Psoas muscle (tissue), 8 donors: ENCODE measurements around the gene LAMA3. TPM values are rescaled to one million over a fixed set of nuclear protein-coding genes. Genes with fewer than 3 reads are reported as not detected.

Experiments used
- ATAC-seq, 4 donors: fragments of 200-7000 bp; cut with Tn5 transposase; one replicate each; pipeline ENCODE4 v1.9.1; 2020; ENCODE audit warnings: moderate library complexity in 3 of 4, mild to moderate bottlenecking in 2 of 4
- DNase-seq, 2 donors: peaks; one replicate each; pipeline ENCODE4 v3.0.0-alpha.2; 2020
- H3K27ac ChIP-seq: fragments of 200-600 bp; one replicate; pipeline ENCODE4 v1.8.0; 2022
- H3K27me3 ChIP-seq, 3 donors: fragments of 200-600 bp in 1 of 3; one replicate each; pipeline versions ENCODE4 v1.6.1 to v1.8.0; 2013 to 2022; ENCODE audit warnings: low read length in 2 of 3, mild to moderate bottlenecking in 2 of 3, moderate library complexity in 1 of 3; ENCODE audit not compliant: insufficient read depth in 3 of 3
- H3K36me3 ChIP-seq, 2 donors: fragments of 200-600 bp in 1 of 2; one replicate each; pipeline versions ENCODE4 v1.6.1 to v1.8.0; 2013 to 2022; ENCODE audit warnings: low read depth in 1 of 2, mild to moderate bottlenecking in 1 of 2, moderate library complexity in 1 of 2; ENCODE audit not compliant: insufficient read depth in 1 of 2
- H3K4me1 ChIP-seq: fragments of 200-600 bp; one replicate; pipeline ENCODE4 v1.8.0; 2022
- H3K4me3 ChIP-seq: fragments of 200-600 bp; one replicate; pipeline ENCODE4 v1.8.0; 2022; ENCODE audit warnings: mild to moderate bottlenecking
- H3K9me3 ChIP-seq: fragments of 200-600 bp; one replicate; pipeline ENCODE4 v1.8.0; 2022
- CTCF ChIP-seq: fragments of 200-600 bp; IDR thresholded peaks from one replicate; pipeline ENCODE4 v1.8.0; 2022; ENCODE audit warnings: antibody characterized with exemption
- WGBS, 3 donors: extraction: QIAGEN DNeasy Blood & Tissue Kit; methylation state at CpG; one replicate each; pipeline versions ENCODE4 v1.1.6 to v1.1.7; 2013; 5-methylcytosine and 5-hydroxymethylcytosine counted together
- intact Hi-C, 2 donors: fragments of 100-400 bp; cut with DNase I; formaldehyde crosslinking; loops; one replicate each; pipeline versions ENCODE4 v1.11.0 to v1.14.2; 2022
- polyA plus RNA-seq, 3 donors: library from polyadenylated mRNA; stranded (reverse); fragments of 200-250 nt; gene quantifications; one replicate each; pipeline ENCODE4 v1.2.3, GENCODE V29; 2013
- total RNA-seq, 4 donors: library from RNA; stranded (reverse); fragmentation: NEBNext Ultra II Directional in 2 of 4; extraction: Animal tissue kit (Norgen Biotek cat#: 25700) in 2 of 4; gene quantifications; one replicate each; pipeline versions ENCODE4 v1.2.1 to v1.2.4, GENCODE V29; 2021 to 2023
- donor health status: healthy with polysubstance abuse.
- donor health status: DM: no; HTN: no; CAD: no; lungs with moderate emphysema.
- donor health status: Bipolar disorder and iron deficiency.
- donor health status: healthy.
- donor health status: DM: yes; HTN: yes; CAD: no.
- donor health status: DM: no; HTN: no; CAD: no.
- donor health status: DM: no; HTN: no; CAD: no.
- donor health status: DM: yes; HTN: yes; CAD: no.

LAMA3 gene
- total and polyA plus RNA-seq, 7 donors, result 0.49 to 4.2 (median 1.8) TPM

GRCh38 chr18:23721696-23722480, 32.6 kb downstream of the LAMA3 start:
- H3K4me1 ChIP-seq, result no peaks in the 10 kb centered on the region
- no peak for ATAC-seq
- H3K27me3 ChIP-seq, result no peaks in the 10 kb centered on the region
- no peaks in the 10 kb centered on the region for H3K9me3 ChIP-seq
- intact Hi-C loops, result loop anchor here in 1 of 2 donors (10.0 kb wide), 1 partner anchor 63 kb away; no protein-coding TSS in a partner anchor
- H3K4me3 ChIP-seq, result no peak overlapping the region
- DNase-seq, result no peak
- no peaks in the 10 kb centered on the region for H3K36me3 ChIP-seq
- 41 to 51% (median 44%) methylated on average over 4 of the region's 4 CpGs for WGBS, 3 donors
- H3K27ac ChIP-seq, result no peak overlapping the region
- no peak for TF ChIP-seq CTCF

- no peak overlapping the region for H3K27ac ChIP-seq
- WGBS, 3 donors, result 61 to 63% (median 63%) methylated on average over 3 of the region's 3 CpGs
Observed at GRCh38 chr18:23722646-23723045, 33.4 kb downstream of the LAMA3 start.

GRCh38 chr18:23723121-23723520, 33.9 kb downstream of the LAMA3 start:
- intact Hi-C loops, result loop anchor here in 1 of 2 donors (10.0 kb wide), 1 partner anchor 62 kb away; no protein-coding TSS in a partner anchor
- H3K36me3 ChIP-seq, result no peaks in the 10 kb centered on the region
- no peaks in the 10 kb centered on the region for H3K27me3 ChIP-seq
- ATAC-seq (no peak), DNase-seq (no peak)
- WGBS, 3 donors, result 84 to 89% (median 85%) methylated on average over 2 of the region's 2 CpGs
- no peaks in the 10 kb centered on the region for H3K9me3 ChIP-seq
- H3K4me1 ChIP-seq, result no peaks in the 10 kb centered on the region
- H3K27ac ChIP-seq, result no peak overlapping the region
- TF ChIP-seq CTCF, result no peak
- no peak overlapping the region for H3K4me3 ChIP-seq

More at GRCh38 chr18:23722646-23723045, 33.4 kb downstream of the LAMA3 start:
- Histone ChIP-seq H3K36me3 (no peaks in the 10 kb centered on the region), H3K4me1 (no peaks in the 10 kb centered on the region), H3K9me3 (no peaks in the 10 kb centered on the region), H3K4me3 (no peak overlapping the region), H3K27me3 (no peaks in the 10 kb centered on the region)
- intact Hi-C loops, result loop anchor here in 1 of 2 donors (10.0 kb wide), 1 partner anchor 62 kb away; no protein-coding TSS in a partner anchor
- no peak for ATAC-seq
- TF ChIP-seq CTCF, result no peak
- DNase-seq, result no peak

- no peaks in the 10 kb centered on the region for H3K27me3 ChIP-seq
- H3K27ac ChIP-seq, result no peak overlapping the region
- WGBS, 3 donors, result 64 to 78% (median 72%) methylated on average over 3 of the region's 3 CpGs
- no peaks in the 10 kb centered on the region for H3K36me3 ChIP-seq
- no peak for DNase-seq
- intact Hi-C loops, result loop anchor here in 1 of 2 donors (10.0 kb wide), 1 partner anchor 60 kb away; no protein-coding TSS in a partner anchor
- H3K4me3 ChIP-seq, result no peak overlapping the region
- no peaks in the 10 kb centered on the region for H3K9me3 ChIP-seq
- no peak for TF ChIP-seq CTCF
- no peak for ATAC-seq
- no peaks in the 10 kb centered on the region for H3K4me1 ChIP-seq
Observed at GRCh38 chr18:23724681-23725080, 35.4 kb downstream of the LAMA3 start.
